ENCODE results near the gene MAGEB3. TPM values are rescaled to one million over a fixed set of nuclear protein-coding genes. Genes with fewer than 3 reads are reported as not detected.

MAGEB3 gene
- total and polyA plus RNA-seq, 9 of the 15 experiments (the other 6 are each of a cell fraction or from before 2014, with no cell fraction given) = 0.07 to 0.11 TPM; not detected in 7

DNA sequence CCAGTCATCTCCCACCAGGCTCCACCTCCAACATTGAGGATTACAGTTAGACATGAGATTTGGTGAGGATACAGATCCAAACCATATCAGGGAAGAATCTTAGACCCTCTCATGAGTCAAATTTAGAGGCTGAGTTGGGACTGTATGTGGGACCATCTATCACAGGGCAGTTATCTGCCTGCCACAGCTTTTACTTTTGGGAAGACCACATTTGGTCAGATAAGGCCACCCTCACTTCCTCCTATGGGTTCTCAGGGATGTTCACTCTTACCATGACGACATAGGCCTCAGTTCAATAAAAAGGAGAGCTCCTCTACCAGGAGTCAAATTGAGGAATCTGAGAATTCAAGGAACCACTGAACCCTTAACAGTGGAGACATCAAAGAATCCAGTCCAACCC is 13.0 kb upstream of the MAGEB3 start (continued):
- TF ChIP-seq FOXM1 (IDR thresholded peaks at IDR 0.05; ENCODE audit: low read depth) = no peak
- TF ChIP-seq FOXM1 (CRISPR knock-in tag; IDR thresholded peaks at IDR 0.05; ENCODE audit: low read depth) = no peak
- no peak for TF ChIP-seq GATAD2A (IDR thresholded peaks at IDR 0.05)
- TF ChIP-seq SMARCA4 (IDR thresholded peaks at IDR 0.05) = peak; percentile 54; the same call in 1 of the 2 replicates
- TF ChIP-seq UBTF (IDR thresholded peaks at IDR 0.05; ENCODE audit: borderline replicate concordance in 1 of 2, low read depth in 2 of 2, low read length in 2 of 2) = no peak
- peak; percentile 82 for TF ChIP-seq TEAD4 (IDR thresholded peaks at IDR 0.05; ENCODE audit: low read length)
- TF ChIP-seq TEAD4 (CRISPR knock-in tag; IDR thresholded peaks at IDR 0.05; ENCODE audit: borderline replicate concordance) = no peak
- TF ChIP-seq CEBPB (tag; IDR thresholded peaks at IDR 0.05) = no peak
- TF ChIP-seq NUFIP1 (IDR thresholded peaks at IDR 0.05; ENCODE audit: partially characterized antibody) = no peak
- TF ChIP-seq EWSR1 (IDR thresholded peaks at IDR 0.05; ENCODE audit: borderline replicate concordance, low read depth, partially characterized antibody) = no peak
- no peak for TF ChIP-seq ZC3H11A (IDR thresholded peaks at IDR 0.05; ENCODE audit: low read depth, low read length)
- no peak for TF ChIP-seq ZNF57 (CRISPR knock-in tag; IDR thresholded peaks at IDR 0.05)
- peak in 1 of 2 experiments; percentile 13; a peak in 1 of 4 replicates for TF ChIP-seq RCOR1 (IDR thresholded peaks at IDR 0.05; ENCODE audit: borderline replicate concordance in 1 of 2, low read depth in 2 of 2, low read length in 2 of 2)
- no peak for TF ChIP-seq HNRNPLL (IDR thresholded peaks at IDR 0.05; ENCODE audit: low read depth, low read length, poor library complexity, severe bottlenecking)
- no peak for TF ChIP-seq CXXC5 (CRISPR knock-in tag; IDR thresholded peaks at IDR 0.05)
- TF ChIP-seq DACH1 (IDR thresholded peaks at IDR 0.05; ENCODE audit: partially characterized antibody) = no peak
- no peak for TF ChIP-seq KLF13 (tag; IDR thresholded peaks at IDR 0.05; ENCODE audit: borderline replicate concordance, low read depth)
- TF ChIP-seq, protein P1, sequence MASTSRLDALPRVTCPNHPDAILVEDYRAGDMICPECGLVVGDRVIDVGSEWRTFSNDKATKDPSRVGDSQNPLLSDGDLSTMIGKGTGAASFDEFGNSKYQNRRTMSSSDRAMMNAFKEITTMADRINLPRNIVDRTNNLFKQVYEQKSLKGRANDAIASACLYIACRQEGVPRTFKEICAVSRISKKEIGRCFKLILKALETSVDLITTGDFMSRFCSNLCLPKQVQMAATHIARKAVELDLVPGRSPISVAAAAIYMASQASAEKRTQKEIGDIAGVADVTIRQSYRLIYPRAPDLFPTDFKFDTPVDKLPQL (IDR thresholded peaks at IDR 0.05; ENCODE audit: extremely low read depth, insufficient read length) = no peak
- no peak for TF ChIP-seq ZNF717 (CRISPR knock-in tag; IDR thresholded peaks at IDR 0.05)
- TF ChIP-seq PHF8 (IDR thresholded peaks at IDR 0.05; ENCODE audit: borderline replicate concordance, low read length) = no peak
- peak; percentile 60; the same call in 1 of the 2 replicates for TF ChIP-seq ATF7 (IDR thresholded peaks at IDR 0.05)
- TF ChIP-seq ZNF165 (CRISPR knock-in tag; IDR thresholded peaks at IDR 0.05; ENCODE audit: borderline replicate concordance) = no peak
- no peak for TF ChIP-seq MTA1 (IDR thresholded peaks at IDR 0.05; ENCODE audit: borderline replicate concordance)
- no peak for TF ChIP-seq ZNF75A (CRISPR knock-in tag; IDR thresholded peaks at IDR 0.05)
- TF ChIP-seq ETS2 (tag; IDR thresholded peaks at IDR 0.05; ENCODE audit: borderline replicate concordance, poor library complexity, severe bottlenecking) = no peak
- no peak for TF ChIP-seq HSF4 (CRISPR knock-in tag; IDR thresholded peaks at IDR 0.05; ENCODE audit: borderline replicate concordance)
- no peak for TF ChIP-seq ZBTB17 (CRISPR knock-in tag; IDR thresholded peaks at IDR 0.05)
- no peak for TF ChIP-seq NR1H2 (CRISPR knock-in tag; IDR thresholded peaks at IDR 0.05)
